LNCAP (cell line): ENCODE results near the gene OTOP2.

Experiments used
- TF ChIP-seq, protein P1 (sequence below): fragments of 450-650 bp; IDR thresholded peaks from 2 replicates; pipeline ENCODE4 v1.5.1; 2017; ENCODE audit warnings: mild to moderate bottlenecking

The OTOP2 gene

DNA sequence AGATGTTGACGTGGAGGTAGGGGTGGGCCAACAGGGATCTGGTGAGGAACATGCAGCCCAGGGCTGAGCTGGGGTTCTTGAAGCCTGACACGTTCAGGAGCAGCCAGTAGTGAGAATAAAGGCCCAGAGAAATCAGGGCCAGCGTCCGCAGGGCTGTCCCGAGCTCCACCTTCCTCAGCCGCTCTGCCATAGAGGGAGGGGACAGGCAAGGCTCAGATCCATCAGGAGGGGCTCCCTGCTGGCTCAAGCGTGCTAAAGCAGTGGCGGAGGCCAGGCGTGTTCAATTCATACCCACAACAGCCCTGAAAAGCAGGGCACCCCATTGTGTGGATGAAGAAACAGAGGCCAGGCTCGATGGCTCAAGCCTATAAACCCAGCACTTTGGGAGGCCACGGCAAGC lies 43.0 kb upstream of the OTOP2 start:
- TF ChIP-seq, protein P1, sequence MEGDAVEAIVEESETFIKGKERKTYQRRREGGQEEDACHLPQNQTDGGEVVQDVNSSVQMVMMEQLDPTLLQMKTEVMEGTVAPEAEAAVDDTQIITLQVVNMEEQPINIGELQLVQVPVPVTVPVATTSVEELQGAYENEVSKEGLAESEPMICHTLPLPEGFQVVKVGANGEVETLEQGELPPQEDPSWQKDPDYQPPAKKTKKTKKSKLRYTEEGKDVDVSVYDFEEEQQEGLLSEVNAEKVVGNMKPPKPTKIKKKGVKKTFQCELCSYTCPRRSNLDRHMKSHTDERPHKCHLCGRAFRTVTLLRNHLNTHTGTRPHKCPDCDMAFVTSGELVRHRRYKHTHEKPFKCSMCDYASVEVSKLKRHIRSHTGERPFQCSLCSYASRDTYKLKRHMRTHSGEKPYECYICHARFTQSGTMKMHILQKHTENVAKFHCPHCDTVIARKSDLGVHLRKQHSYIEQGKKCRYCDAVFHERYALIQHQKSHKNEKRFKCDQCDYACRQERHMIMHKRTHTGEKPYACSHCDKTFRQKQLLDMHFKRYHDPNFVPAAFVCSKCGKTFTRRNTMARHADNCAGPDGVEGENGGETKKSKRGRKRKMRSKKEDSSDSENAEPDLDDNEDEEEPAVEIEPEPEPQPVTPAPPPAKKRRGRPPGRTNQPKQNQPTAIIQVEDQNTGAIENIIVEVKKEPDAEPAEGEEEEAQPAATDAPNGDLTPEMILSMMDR, result no peak

DNA sequence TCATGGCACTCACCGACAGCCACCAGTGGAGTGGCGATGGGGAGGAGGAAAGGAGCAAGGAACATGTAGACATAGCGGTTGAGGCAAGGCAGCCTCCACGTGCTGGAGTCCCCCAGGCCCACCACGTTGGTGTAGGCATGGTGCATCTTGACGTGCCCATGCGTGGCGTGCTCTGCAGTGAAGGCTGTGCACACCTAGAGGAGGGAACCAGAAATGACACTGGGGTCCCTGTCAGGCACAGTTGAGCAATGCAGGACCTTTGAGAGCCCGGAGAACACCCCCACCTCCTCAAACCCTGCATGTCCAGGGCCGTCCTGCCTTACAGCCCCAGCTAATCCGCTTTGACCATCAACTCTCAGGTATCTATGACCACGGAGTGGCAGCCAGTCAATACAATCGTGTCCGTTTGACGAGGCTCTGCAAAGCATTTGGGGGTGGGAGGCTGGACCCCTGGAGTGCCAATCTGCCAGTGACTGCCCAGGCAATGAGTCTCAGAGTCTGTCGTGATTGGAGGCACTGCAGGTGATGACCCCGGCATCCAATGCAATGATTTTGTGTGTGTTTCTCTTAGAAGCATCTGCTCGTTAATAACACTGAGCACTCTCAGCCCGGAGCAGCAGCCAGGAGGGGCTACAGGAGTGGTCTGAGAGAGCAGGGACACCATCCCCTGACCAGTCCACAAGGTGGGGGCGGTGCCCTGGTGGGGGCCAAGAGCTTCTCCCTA lies 41.4 kb upstream of the OTOP2 start:
- TF ChIP-seq, protein P1, result no peak

DNA sequence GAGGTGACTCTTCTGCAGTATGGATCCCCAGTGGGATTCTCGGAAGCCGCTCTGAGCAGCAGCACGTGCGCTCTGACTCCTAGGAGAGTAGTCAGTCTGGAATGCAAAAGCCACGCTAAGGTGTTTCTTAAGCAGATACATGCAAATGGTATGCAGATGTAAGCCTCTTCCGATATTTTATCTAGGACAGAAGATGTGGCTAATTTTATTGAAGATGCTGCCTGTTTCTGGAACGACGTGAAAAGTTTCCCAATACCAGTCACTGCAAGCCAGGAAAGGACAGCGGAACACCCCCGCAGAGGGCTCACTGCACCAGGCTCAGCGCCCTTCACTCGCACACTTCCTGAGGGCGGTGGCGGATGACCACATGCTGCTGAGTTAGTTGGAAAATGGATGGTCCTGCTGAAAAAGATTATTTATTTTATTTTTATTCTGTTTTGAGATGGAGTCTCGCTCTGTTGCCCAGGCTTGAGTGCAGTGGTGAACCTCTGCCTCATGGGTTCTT lies 40.8 kb upstream of the OTOP2 start:
- TF ChIP-seq, protein P1, result no peak

DNA sequence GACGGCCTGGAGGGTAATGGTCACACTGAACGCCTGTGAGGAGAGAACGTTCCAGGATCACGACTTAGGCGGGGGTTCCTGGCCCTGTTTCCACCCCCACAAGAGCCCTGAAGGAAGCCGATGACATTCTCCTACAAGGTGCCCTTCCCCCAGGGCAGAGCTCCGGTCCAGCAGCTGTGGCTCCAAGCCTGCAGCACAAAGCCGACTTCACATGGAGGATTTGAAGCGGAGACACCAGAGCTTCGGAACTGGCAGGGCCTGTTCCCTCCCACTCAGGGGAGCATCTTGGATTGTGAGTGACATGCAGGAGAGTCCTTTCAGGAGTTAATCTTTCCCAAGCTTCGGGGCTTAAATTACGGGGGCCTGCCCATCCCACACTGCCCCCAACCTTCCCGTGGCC lies 35.6 kb upstream of the OTOP2 start:
- TF ChIP-seq, protein P1, result no peak

DNA sequence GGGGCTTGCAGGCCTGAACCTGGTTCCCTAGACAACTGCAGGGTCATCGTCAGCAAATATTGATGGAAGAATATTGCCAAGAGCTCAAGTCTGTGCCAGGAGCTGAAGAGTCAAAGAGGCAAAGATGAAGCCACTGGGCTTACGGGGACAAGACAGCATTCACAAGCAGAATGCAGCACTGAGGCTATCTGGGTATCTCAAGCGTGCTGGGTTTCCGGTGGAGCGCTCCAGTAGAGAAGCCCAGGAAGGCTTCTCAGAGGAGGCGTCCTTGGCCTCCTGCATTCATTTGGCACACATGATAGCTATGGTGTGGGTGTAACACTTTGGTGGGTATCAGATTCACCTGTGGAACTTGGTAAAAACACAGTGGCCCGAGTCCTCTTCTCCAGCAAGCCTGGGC lies 33.5 kb upstream of the OTOP2 start:
- TF ChIP-seq, protein P1, result no peak

DNA sequence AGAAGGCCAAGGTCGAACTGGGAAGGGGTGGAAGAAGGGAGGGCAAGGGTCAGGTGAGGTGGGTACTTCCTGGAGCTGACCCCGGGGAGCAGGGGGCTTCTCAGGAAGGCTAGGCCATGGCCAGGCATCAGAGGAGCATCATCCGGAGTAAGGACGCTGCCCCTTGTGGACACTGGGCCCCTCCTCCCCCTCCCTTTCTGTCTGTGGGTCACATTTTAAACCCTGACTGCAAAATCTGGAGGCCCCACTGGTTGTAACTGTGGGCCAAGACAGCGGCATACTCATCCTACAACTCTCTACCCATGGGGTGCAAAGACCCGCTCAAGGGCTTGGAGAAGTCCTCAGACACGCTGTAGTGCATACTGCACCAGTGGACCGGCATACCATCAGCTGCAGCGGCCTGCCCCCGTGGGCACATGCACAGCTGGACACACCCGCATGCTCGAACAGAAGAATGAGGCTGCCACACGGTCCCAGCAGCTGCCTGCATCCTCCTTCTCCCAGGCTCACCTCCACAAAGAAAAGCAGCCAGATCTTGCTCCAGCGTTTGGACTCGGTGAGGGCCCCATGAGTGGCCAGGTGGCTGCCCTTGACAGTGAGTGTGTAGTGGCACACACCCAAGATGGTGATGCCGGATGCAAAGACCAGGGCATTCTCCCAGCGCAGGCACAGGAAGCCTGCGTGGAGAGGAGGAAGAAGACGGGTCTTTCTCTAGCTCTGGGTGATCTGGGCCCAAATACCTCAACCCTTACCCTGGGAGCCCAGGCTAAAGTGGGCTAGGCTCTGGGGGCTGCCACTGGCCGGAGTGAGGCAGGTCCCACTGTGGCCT lies 31.8 kb upstream of the OTOP2 start:
- TF ChIP-seq, protein P1, result no peak

DNA sequence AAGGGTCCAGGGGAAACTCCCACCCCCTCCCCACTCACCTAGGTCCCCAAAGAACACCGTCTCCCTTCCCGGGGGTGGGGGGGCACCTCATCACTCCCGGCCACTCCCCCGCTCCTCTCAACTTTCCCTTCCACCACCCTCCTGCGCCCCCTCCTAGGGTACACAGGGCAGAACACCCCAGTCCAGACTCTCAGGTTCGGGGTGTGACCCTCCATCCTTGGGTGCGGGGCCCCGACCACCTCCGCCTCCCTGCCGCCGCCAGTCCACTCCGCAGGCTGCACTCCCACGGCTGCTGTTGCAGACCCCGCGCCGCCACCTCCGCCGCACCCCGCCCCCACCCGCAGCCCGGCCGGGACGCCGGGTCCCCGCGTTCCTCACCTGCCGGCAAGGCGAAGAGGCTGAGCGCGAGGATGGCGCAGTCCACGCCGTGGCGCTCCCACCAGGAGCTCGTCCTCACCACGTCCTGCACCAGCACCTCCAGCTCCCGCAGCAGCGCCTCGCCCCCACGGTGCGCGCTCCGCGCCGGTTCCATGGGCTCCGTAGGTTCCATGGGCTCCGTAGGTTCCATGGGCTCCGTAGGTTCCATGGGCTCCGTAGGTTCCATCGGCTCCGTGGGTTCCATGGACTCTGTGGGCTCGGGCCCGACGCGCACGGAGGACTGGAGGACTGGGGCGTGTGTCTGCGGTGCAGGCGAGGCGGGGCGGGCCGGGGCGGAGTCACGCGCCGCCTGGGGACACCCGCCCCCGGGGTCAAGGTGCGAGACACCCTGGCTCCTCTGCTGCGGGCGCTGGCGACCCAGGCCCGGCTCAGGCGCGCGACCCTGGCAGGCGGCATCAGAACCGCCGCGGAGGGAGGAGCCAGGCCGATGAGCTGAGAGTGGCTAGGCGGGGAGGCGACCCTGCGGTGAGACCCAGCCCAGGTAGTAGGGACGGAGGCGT lies 30.8 kb upstream of the OTOP2 start, which contains the start of gene FADS6:
Gene FADS6 (minus strand): TSS at position 660 of the 938 bp plus-strand sequence. CDS start 38 bp downstream, at position 622.
- TF ChIP-seq, protein P1, result no peak
